ENCODE data around the gene SPINDOC.

DNA sequence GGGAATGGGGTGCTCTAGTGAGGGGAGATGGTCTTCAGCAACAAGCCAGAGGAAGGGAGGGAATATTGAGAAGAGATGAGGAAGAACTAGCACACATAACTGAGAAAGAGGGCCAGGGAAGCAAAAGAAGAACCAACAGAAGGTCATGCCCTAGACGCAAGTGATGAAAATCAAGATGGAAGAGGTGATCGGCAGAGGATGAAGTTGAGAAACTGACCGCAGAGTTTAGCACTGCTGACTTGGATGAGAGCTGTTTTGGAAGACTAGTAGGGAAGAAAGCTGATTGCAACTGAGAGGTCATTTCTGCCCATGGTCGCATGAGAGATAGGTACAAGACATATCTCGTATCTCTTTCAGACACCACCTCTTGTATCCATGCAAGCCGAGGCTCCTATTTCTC is 2.9 kb downstream of the SPINDOC start:
- TF ChIP-seq HDGF (IDR thresholded peaks at IDR 0.05; ENCODE audit: borderline replicate concordance) (no peak), ELF4 (IDR thresholded peaks at IDR 0.05) (no peak), LEF1 (IDR thresholded peaks at IDR 0.05; ENCODE audit: borderline replicate concordance) (no peak), SUZ12 (IDR thresholded peaks at IDR 0.05) (no peak), ZNF384 (IDR thresholded peaks at IDR 0.05) (no peak), CTBP1 (IDR thresholded peaks at IDR 0.05; ENCODE audit: borderline replicate concordance) (no peak), SP1 (IDR thresholded peaks at IDR 0.05) (no peak), FOXK2 (IDR thresholded peaks at IDR 0.05) (no peak), TARDBP (IDR thresholded peaks at IDR 0.05) (no peak)

All from HEK293T (cell line).